Retinal pigment epithelial cell (primary cell): ENCODE measurements around the gene JAZF1.

ENCODE experiments used
- DNase-seq: peaks from one replicate; pipeline ENCODE4 v3.0.0-alpha.2; 2010; ENCODE audit warnings: low read depth
- H3K4me3 ChIP-seq: 2 replicates; pipeline ENCODE4 v1.5.1; 2011; ENCODE audit warnings: mild to moderate bottlenecking, low read length, control low read depth, moderate library complexity
- TF ChIP-seq, protein P1 (sequence below): conservative IDR thresholded peaks from 2 replicates; pipeline ENCODE4 v1.5.1; 2011; ENCODE audit warnings: low read depth, low read length, control low read depth, inconsistent platforms

The JAZF1 gene

DNA sequence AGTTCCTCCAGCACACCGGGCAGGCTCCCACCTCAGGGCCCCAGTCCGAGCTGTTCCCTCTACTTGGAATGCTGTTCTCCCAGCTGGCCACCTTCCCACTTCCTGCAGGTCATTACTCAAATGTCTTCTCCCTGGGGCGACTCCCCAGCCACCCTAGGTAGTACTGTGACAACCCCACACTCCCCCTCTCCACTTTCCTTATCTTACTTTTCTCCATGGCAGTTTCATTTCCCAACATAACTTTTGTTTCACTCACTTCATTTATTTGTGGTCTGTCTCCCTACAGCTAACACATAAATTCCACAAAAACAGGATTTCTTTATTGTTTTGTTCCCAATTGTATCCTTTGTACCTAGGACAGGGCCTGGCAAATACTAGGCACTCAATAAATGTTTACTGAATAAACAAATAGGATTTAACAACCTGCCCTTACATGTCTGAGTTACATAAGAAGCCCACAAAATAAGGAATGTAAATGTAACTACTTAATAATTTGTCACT lies 76.5 kb downstream of the JAZF1 start:
- DNase-seq, result no peak
- TF ChIP-seq, protein P1, sequence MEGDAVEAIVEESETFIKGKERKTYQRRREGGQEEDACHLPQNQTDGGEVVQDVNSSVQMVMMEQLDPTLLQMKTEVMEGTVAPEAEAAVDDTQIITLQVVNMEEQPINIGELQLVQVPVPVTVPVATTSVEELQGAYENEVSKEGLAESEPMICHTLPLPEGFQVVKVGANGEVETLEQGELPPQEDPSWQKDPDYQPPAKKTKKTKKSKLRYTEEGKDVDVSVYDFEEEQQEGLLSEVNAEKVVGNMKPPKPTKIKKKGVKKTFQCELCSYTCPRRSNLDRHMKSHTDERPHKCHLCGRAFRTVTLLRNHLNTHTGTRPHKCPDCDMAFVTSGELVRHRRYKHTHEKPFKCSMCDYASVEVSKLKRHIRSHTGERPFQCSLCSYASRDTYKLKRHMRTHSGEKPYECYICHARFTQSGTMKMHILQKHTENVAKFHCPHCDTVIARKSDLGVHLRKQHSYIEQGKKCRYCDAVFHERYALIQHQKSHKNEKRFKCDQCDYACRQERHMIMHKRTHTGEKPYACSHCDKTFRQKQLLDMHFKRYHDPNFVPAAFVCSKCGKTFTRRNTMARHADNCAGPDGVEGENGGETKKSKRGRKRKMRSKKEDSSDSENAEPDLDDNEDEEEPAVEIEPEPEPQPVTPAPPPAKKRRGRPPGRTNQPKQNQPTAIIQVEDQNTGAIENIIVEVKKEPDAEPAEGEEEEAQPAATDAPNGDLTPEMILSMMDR, result no peak
- no peak overlapping the region for H3K4me3 ChIP-seq

DNA sequence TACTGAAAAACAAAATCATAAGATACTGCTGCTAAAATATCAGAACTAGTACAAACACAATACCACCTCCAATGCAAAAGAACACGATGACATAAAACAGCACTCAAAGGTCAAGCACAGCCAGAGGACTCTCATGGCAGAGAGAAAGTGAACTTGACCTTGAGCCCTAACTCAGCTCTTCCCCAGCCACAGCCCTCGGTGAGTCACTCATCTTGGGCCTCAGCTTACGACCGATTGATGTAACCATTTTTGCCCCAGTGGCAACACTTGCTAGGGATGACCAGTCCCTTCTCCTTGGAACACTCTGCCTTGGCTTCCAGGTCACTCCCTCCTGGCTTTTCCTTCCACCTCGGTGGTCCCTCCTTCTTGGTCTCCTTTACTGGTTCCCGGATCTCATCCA lies 77.8 kb downstream of the JAZF1 start:
- DNase-seq, result no peak
- no peak overlapping the region for H3K4me3 ChIP-seq
- TF ChIP-seq, protein P1, result no peak

DNA sequence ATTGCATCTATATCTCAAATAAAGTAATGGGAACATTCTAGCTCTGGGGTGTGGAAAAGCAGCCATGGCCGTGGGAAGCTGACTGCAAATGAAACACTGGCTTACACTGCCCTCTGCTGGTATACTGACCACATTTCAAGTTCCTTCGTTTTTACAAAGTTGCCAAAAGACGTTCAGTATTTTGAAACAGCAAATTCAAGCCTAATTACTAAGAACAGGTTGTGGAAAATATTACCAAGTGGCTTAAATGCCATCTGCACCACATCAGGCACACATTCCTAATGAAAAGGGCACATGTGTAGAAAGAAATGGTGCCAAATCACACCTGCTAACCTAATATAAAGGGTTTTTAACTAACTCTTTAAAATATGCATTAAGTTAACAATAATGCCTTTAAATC lies 83.9 kb downstream of the JAZF1 start:
- H3K4me3 ChIP-seq, result no peak overlapping the region
- TF ChIP-seq, protein P1, result peak; percentile 82
- DNase-seq, result no peak

DNA sequence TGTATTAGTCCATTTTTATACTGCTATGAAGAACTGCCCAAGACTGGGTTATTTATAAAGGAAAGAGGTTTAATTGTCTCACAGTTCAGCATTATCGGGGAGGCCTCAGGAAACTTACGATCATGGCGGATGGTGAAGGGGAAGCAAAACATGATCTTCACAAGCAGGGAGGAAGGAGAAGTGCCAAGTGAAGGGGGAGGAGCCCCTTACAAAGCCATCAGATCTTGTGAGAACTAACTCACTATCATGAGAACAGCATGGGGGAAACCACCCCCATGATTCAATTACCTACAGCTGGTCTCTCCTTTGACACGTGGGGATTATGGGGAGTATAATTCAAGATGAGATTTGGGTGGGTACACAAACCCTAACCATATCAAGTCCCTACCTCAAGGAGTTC lies 85.4 kb downstream of the JAZF1 start:
- TF ChIP-seq, protein P1, result no peak
- DNase-seq, result no peak
- no peak overlapping the region for H3K4me3 ChIP-seq

DNA sequence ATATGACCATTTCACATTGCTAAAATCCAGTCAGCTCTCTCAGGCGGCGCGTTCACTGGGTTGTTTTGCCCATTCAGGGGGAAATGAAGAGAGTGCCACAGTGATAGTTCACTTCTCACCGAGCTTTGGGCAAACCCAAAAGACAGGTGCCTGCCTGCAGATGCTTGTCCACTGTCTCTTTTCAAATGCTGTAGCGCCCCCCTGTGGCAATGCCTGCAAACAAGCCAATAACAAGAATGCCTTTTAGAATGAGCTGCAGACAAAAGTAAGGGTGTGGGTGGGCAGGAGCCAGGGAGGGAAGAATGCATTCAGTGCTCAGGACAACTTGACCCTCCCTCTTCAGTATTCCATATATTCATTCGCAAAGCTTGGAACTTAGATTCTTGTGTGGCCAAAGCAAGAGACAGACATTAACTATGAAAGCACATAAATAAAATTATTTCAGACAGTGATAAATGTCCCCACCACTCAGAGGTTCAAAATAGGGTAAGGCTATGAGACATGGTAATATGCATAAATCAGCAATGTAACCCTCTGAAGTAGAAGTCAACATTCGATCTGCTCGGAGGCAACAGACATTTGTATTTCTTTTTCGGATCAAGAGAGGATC lies 86.9 kb downstream of the JAZF1 start:
- TF ChIP-seq, protein P1, result peak; percentile 82
- no peak overlapping the region for H3K4me3 ChIP-seq
- DNase-seq, result no peak

DNA sequence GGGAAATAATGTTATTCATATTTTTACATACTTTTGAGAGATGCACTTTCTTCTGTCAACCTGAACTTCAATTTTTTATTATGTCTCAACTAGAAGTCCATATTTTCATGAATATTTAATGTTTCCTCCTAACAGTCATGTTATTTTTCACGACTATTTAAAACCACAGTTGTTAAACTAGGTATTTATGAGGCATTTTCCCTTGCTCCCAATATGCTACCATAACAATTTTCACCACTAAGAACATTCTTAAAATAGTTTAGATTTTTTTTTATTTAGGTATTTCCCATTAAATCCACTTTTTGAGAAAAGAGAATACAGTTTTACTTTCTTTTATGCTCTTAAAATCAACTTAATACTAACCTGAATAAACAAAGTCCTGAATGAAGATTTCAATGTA lies 89.4 kb downstream of the JAZF1 start:
- H3K4me3 ChIP-seq, result no peak overlapping the region
- DNase-seq, result no peak

More for the DNA sequence above, 89.4 kb downstream of the JAZF1 start:
- TF ChIP-seq, protein P1, result no peak
